K562 (cell line): ENCODE data around the gene GLYATL1. TPM values are rescaled to one million over a fixed set of nuclear protein-coding genes. Genes with fewer than 3 reads are reported as not detected.

Experiments used
- ASH1L ChIP-seq: fragments of 450-650 bp; IDR thresholded peaks from 2 replicates; pipeline ENCODE4 v1.6.1; 2018; ENCODE audit warnings: borderline replicate concordance, mild to moderate bottlenecking, low read depth; ENCODE audit not compliant: partially characterized antibody
- CAMTA2 ChIP-seq: fragments of 250-450 bp; sonication (Bioruptor Pico); conservative IDR thresholded peaks from 2 replicates; pipeline ENCODE4 v1.5.1; 2022
- CXXC5 ChIP-seq: fragments of 250-450 bp; sonication (Bioruptor Pico); IDR thresholded peaks from 2 replicates; pipeline ENCODE4 v1.8.0; 2022; ENCODE audit warnings: inconsistent platforms, mild to moderate bottlenecking, moderate library complexity
- ETV6 ChIP-seq, 3 experiments: fragments of 150-350 bp in 1 of 3; sonication (generic) in 1 of 3; formaldehyde crosslinking in 1 of 3; IDR thresholded peaks; 2 replicates each; pipeline versions ENCODE4 v1.6.1 to v1.8.0; 2014 to 2022; ENCODE audit warnings: borderline replicate concordance in 2 of 3, low read depth in 2 of 3, antibody characterized with exemption in 1 of 3, low read length in 1 of 3, mild to moderate bottlenecking in 1 of 3, missing genetic modification reagents in 1 of 3
- EZH2 ChIP-seq: IDR thresholded peaks from 2 replicates; pipeline ENCODE4 v1.6.1; 2012; ENCODE audit warnings: low read depth, mild to moderate bottlenecking, inconsistent platforms, low read length, borderline replicate concordance
- HBP1 ChIP-seq: fragments of 450-650 bp; formaldehyde crosslinking; IDR thresholded peaks from 2 replicates; pipeline ENCODE4 v1.4.0; 2022; ENCODE audit warnings: missing genetic modification characterization
- IFI16 ChIP-seq: fragments of 250-450 bp; sonication (Bioruptor Pico); IDR thresholded peaks from 2 replicates; pipeline ENCODE4 v2.1.2; 2022; ENCODE audit warnings: mild to moderate bottlenecking, inconsistent platforms
- KDM5B ChIP-seq: fragments of 200-600 bp; sonication (generic); IDR thresholded peaks from 2 replicates; pipeline ENCODE4 v1.6.1; 2012; ENCODE audit warnings: low read depth, mild to moderate bottlenecking, moderate library complexity, low read length, control low read depth, inconsistent platforms; ENCODE audit not compliant: insufficient replicate concordance
- MAFK ChIP-seq: IDR thresholded peaks from 2 replicates; pipeline ENCODE4 v1.6.1; 2011; ENCODE audit warnings: low read length, improper control_type of control experiment
- MAZ ChIP-seq, 2 experiments: fragments of 450-650 bp in 1 of 2; sonication (generic) in 1 of 2; formaldehyde crosslinking; IDR thresholded peaks in 1 of 2; conservative IDR thresholded peaks in 1 of 2; 2 replicates each; pipeline versions ENCODE4 v1.4.0 to v1.5.0; 2020; ENCODE audit warnings: mild to moderate bottlenecking in 1 of 2, missing genetic modification reagents in 1 of 2
- MEF2D ChIP-seq: conservative IDR thresholded peaks from 2 replicates; pipeline ENCODE4 v1.6.1; 2016; ENCODE audit warnings: low read depth, missing genetic modification characterization, missing compliant biosample characterization
- MIER1 ChIP-seq: fragments of 450-650 bp; IDR thresholded peaks from 2 replicates; pipeline ENCODE4 v1.6.1; 2016; ENCODE audit warnings: antibody characterized with exemption, mild to moderate bottlenecking, low read depth
- MLLT1 ChIP-seq, 2 experiments: fragments of 450-650 bp; IDR thresholded peaks; 2 replicates each; pipeline ENCODE4 v1.6.1; 2016
- MYC ChIP-seq, 2 experiments: fragments of 250-450 bp in 1 of 2; sonication (Bioruptor Pico) in 1 of 2; IDR thresholded peaks; 2 replicates each; pipeline versions ENCODE4 v1.5.1 to v1.6.1; 2012 to 2021; ENCODE audit warnings: low read depth in 2 of 2, borderline replicate concordance in 1 of 2, improper control_type of control experiment in 1 of 2, low read length in 1 of 2, mild to moderate bottlenecking in 1 of 2, moderate library complexity in 1 of 2
- NFE2 ChIP-seq: IDR thresholded peaks from 2 replicates; pipeline ENCODE4 v1.6.1; 2014; ENCODE audit warnings: antibody characterized with exemption, low read depth
- NFYB ChIP-seq: IDR thresholded peaks from 2 replicates; pipeline ENCODE4 v1.6.1; 2011; ENCODE audit warnings: mild to moderate bottlenecking, moderate library complexity; ENCODE audit not compliant: insufficient read length; ENCODE audit errors: extremely low read depth
- NR0B1 ChIP-seq: fragments of 450-650 bp; IDR thresholded peaks from one replicate; pipeline ENCODE4 v1.6.1; 2018; ENCODE audit warnings: mild to moderate bottlenecking, moderate library complexity; ENCODE audit not compliant: partially characterized antibody
- NR3C1 ChIP-seq: sonication (generic); formaldehyde crosslinking; IDR thresholded peaks from 2 replicates; pipeline ENCODE4 v1.8.1; 2022; ENCODE audit warnings: missing genetic modification reagents
- RBM34 ChIP-seq: fragments of 200-400 bp; formaldehyde crosslinking; IDR thresholded peaks from 2 replicates; pipeline ENCODE4 v1.6.1; 2018; ENCODE audit warnings: low read length, borderline replicate concordance; ENCODE audit not compliant: insufficient read depth
- SIN3B ChIP-seq: fragments of 450-650 bp; IDR thresholded peaks from 2 replicates; pipeline ENCODE4 v1.6.1; 2017; ENCODE audit warnings: low read depth, mild to moderate bottlenecking, moderate library complexity
- TAF15 ChIP-seq: fragments of 200-400 bp; formaldehyde crosslinking; IDR thresholded peaks from 2 replicates; pipeline ENCODE4 v1.6.1; 2017; ENCODE audit warnings: mild to moderate bottlenecking, low read depth, low read length, moderate library complexity
- TRIM24 ChIP-seq, 2 experiments: fragments of 450-650 bp; IDR thresholded peaks; 2 replicates each; pipeline ENCODE4 v1.6.1; 2016
- WHSC1 ChIP-seq: IDR thresholded peaks from one replicate; pipeline ENCODE4 v1.6.1; 2012; ENCODE audit warnings: low read length, control low read depth, inconsistent platforms
- ZNF174 ChIP-seq: fragments of 250-450 bp; sonication (Bioruptor Pico); IDR thresholded peaks from 2 replicates; pipeline ENCODE4 v1.4.0; 2020; ENCODE audit warnings: mild to moderate bottlenecking
- polyA plus RNA-seq, 8 experiments: library from polyadenylated mRNA; depleted of rRNA in 4 of 8; stranded (reverse) in 5 of 8; unstranded in 3 of 8; fragments of >200 nt; fragmentation: Nextera tagmentation in 2 of 8; fragmentation: Illumina TruSeq in 1 of 8; extraction: Ambion mirVana in 2 of 8; extraction: Trizol in 1 of 8; gene quantifications; 2 replicates each; pipeline versions ENCODE4 v1.2.1 to v1.2.3, GENCODE V29; 2011 to 2014; ENCODE audit warnings: inconsistent platforms in 1 of 8, missing spikeins in 1 of 8
- total RNA-seq, 7 experiments: library from RNA; depleted of rRNA in 6 of 7; stranded (reverse); fragments of >200 nt in 6 of 7; fragmentation: Illumina TruSeq in 2 of 7; extraction: Trizol in 2 of 7; gene quantifications; 2 replicates each; pipeline versions ENCODE4 v1.2.1 to v1.2.3, GENCODE V29; 2011 to 2021; ENCODE audit warnings: low replicate concordance in 1 of 7

Gene GLYATL1
- total and polyA plus RNA-seq, 9 of the 15 experiments (the other 6 are each of a cell fraction or from before 2014, with no cell fraction given): not detected

- TF ChIP-seq HBP1 (CRISPR knock-in tag) (no peak), NR0B1 (no peak), RBM34 (no peak), MYC (IDR thresholded peaks at IDR 0.05; ENCODE audit: low read depth, low read length) (0 out of 2 replicates have a peak, but pooled peaks have one; percentile 24), MYC (CRISPR knock-in tag; IDR thresholded peaks at IDR 0.05; ENCODE audit: borderline replicate concordance, low read depth) (no peak), TAF15 (no peak), TRIM24 (IDR thresholded peaks at IDR 0.05) (no peak), NFE2 (no peak), MEF2D (no peak), SIN3B (no peak), MLLT1 (IDR thresholded peaks at IDR 0.05) (no peak), IFI16 (no peak), NFYB (peak; percentile 5), WHSC1 (no peak), ETV6 (IDR thresholded peaks at IDR 0.05; ENCODE audit: borderline replicate concordance in 1 of 2, low read depth in 2 of 2, low read length in 1 of 2) (no peak), ETV6 (CRISPR knock-in tag; IDR thresholded peaks at IDR 0.05; ENCODE audit: borderline replicate concordance) (no peak), ZNF174 (no peak), MAZ (CRISPR knock-in tag; conservative IDR thresholded peaks at IDR 0.05 in 1 of 2, IDR thresholded peaks at IDR 0.05 in 1 of 2) (0 out of 4 replicates have a peak, but pooled peaks of 1 of the 2 experiments have one; percentile 17), CAMTA2 (no peak), ASH1L (no peak), MIER1 (no peak), CXXC5 (CRISPR knock-in tag) (peak; percentile 66), KDM5B (no peak), MAFK (no peak), EZH2 (no peak), NR3C1 (no peak)
These were observed 24.3 kb downstream of the GLYATL1 start (continued) for GRCh38 chr11:58963551-58964104.
